GM12878 (cell line): Measurements from ENCODE around the gene RBX1. TPM values are rescaled to one million over a fixed set of nuclear protein-coding genes. Genes with fewer than 3 reads are reported as not detected.

Experiments used
- FOXM1 ChIP-seq: IDR thresholded peaks from 2 replicates; pipeline ENCODE4 v1.6.1; 2012; ENCODE audit warnings: low read depth, mild to moderate bottlenecking, inconsistent platforms, low read length, moderate library complexity
- HDAC6 ChIP-seq: fragments of 200-600 bp; sonication (generic); IDR thresholded peaks from one replicate; pipeline ENCODE4 v1.8.0; 2017; ENCODE audit warnings: antibody characterized with exemption; ENCODE audit not compliant: unreplicated experiment
- MTA2 ChIP-seq: fragments of 450-650 bp; IDR thresholded peaks from 2 replicates; pipeline ENCODE4 v1.6.1; 2016; ENCODE audit warnings: low read depth, mild to moderate bottlenecking, moderate library complexity
- MXI1 ChIP-seq: fragments of 150-350 bp; IDR thresholded peaks from 2 replicates; pipeline ENCODE4 v1.6.1; 2011; ENCODE audit warnings: low read depth, mild to moderate bottlenecking, inconsistent platforms, low read length, improper control_type of control experiment
- NFYB ChIP-seq: IDR thresholded peaks from 2 replicates; pipeline ENCODE4 v1.6.1; 2011; ENCODE audit warnings: low read depth, mild to moderate bottlenecking, low read length, improper control_type of control experiment, moderate library complexity; ENCODE audit not compliant: insufficient read depth
- NRF1 ChIP-seq: conservative IDR thresholded peaks from 2 replicates; pipeline ENCODE4 v1.6.1; 2011; ENCODE audit warnings: mild to moderate bottlenecking, low read depth, low read length, improper control_type of control experiment
- STAT1 ChIP-seq: fragments of 450-650 bp; conservative IDR thresholded peaks from 2 replicates; pipeline ENCODE4 v1.6.1; 2014; ENCODE audit warnings: antibody characterized with exemption, mild to moderate bottlenecking
- STAT3 ChIP-seq: IDR thresholded peaks from 2 replicates; pipeline ENCODE4 v1.6.1; 2011; ENCODE audit warnings: low read depth, low read length, improper control_type of control experiment
- ZNF217 ChIP-seq: fragments of 450-650 bp; IDR thresholded peaks from 2 replicates; pipeline ENCODE4 v1.6.1; 2017; ENCODE audit warnings: antibody characterized with exemption, mild to moderate bottlenecking
- ZNF622 ChIP-seq: fragments of 450-650 bp; IDR thresholded peaks from 2 replicates; pipeline ENCODE4 v1.6.1; 2017; ENCODE audit warnings: mild to moderate bottlenecking, inconsistent platforms
- ZZZ3 ChIP-seq: IDR thresholded peaks from 2 replicates; pipeline ENCODE4 v1.6.1; 2011; ENCODE audit warnings: low read depth; ENCODE audit not compliant: control insufficient read depth, insufficient read length
- polyA plus RNA-seq, 11 experiments: library from polyadenylated mRNA; depleted of rRNA in 4 of 11; unstranded in 6 of 11; stranded (reverse) in 5 of 11; fragments of >200 nt; fragmentation: Nextera tagmentation in 4 of 11; fragmentation: Illumina TruSeq in 1 of 11; extraction: Ambion mirVana in 4 of 11; extraction: Trizol in 1 of 11; gene quantifications; 1 replicate in 1 of 11; 2 replicates in 10 of 11; pipeline versions ENCODE4 v1.2.1 to v1.2.3, GENCODE V29; 2011 to 2016; ENCODE audit warnings: inconsistent platforms in 2 of 11, missing spikeins in 2 of 11, low read depth in 1 of 11
- total RNA-seq, 4 experiments: library from RNA; depleted of rRNA in 3 of 4; stranded (reverse); fragments of >200 nt in 3 of 4; fragmentation: Illumina TruSeq in 1 of 4; extraction: Trizol in 1 of 4; gene quantifications; 2 replicates each; pipeline versions ENCODE4 v1.2.1 to v1.2.3, GENCODE V29; 2013 to 2021
- TF ChIP-seq, protein P1 (sequence below): fragments of 450-650 bp; IDR thresholded peaks from 2 replicates; pipeline ENCODE4 v1.6.1; 2017; ENCODE audit warnings: antibody characterized with exemption, mild to moderate bottlenecking, moderate library complexity
- TF ChIP-seq, protein P2 (sequence below): IDR thresholded peaks from 2 replicates; pipeline ENCODE4 v1.6.1; 2011; ENCODE audit warnings: mild to moderate bottlenecking, low read depth, low read length, moderate library complexity; ENCODE audit not compliant: insufficient replicate concordance
- TF ChIP-seq, protein P3 (sequence below): fragments of 450-650 bp; formaldehyde crosslinking; IDR thresholded peaks from 2 replicates; pipeline ENCODE4 v1.4.0; 2022; ENCODE audit warnings: mild to moderate bottlenecking, moderate library complexity
- TF ChIP-seq, protein P4 (sequence below): fragments of 450-650 bp; IDR thresholded peaks from 2 replicates; pipeline ENCODE4 v1.6.1; 2017; ENCODE audit warnings: mild to moderate bottlenecking, moderate library complexity

The RBX1 gene
- total and polyA plus RNA-seq, 10 of the 15 experiments (the other 5 are each of a cell fraction or from before 2014, with no cell fraction given) = 71.2 to 468 (median 184) TPM

DNA sequence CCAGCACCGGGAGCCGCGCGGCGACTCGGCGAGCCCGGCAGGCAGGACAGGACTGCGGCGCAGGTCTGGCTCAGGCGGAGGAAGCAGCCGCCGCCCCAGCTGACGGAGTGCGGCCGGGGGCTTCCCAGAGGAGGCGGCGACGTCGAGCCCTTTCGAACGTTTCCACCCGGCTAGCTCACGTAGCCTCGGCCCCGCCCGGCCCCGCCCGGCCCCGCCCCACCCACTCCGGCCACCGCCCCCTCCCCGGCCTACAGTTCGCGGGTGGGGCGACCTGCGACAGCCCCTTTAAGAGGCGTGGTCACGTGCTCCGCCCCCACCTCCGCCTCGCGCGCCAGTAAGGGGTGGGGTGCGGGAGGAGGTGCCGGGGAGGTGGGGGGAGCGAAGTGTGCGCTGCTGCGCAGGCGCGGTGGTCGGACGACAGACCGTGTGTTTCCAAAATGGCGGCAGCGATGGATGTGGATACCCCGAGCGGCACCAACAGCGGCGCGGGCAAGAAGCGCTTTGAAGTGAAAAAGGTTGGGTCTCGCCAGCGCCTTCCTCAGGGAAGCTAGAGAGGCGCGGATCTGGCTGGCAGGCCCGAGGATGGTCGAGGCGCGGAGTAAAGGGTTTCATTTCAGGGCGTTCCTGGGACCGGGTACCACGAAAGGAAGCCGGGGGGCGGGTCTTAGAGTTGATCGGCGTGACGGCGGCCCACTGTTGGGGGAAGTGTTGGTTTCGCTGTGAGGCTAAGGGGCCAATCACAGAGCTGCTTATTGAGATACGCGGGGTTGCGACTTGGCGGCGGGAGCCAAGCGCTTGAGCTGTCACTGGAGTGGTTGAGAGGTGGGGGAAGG lies at the start of gene RBX1 (continued):
- TF ChIP-seq, protein P1, sequence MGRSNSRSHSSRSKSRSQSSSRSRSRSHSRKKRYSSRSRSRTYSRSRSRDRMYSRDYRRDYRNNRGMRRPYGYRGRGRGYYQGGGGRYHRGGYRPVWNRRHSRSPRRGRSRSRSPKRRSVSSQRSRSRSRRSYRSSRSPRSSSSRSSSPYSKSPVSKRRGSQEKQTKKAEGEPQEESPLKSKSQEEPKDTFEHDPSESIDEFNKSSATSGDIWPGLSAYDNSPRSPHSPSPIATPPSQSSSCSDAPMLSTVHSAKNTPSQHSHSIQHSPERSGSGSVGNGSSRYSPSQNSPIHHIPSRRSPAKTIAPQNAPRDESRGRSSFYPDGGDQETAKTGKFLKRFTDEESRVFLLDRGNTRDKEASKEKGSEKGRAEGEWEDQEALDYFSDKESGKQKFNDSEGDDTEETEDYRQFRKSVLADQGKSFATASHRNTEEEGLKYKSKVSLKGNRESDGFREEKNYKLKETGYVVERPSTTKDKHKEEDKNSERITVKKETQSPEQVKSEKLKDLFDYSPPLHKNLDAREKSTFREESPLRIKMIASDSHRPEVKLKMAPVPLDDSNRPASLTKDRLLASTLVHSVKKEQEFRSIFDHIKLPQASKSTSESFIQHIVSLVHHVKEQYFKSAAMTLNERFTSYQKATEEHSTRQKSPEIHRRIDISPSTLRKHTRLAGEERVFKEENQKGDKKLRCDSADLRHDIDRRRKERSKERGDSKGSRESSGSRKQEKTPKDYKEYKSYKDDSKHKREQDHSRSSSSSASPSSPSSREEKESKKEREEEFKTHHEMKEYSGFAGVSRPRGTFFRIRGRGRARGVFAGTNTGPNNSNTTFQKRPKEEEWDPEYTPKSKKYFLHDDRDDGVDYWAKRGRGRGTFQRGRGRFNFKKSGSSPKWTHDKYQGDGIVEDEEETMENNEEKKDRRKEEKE = no peak
- TF ChIP-seq ZNF217 = no peak
- peak; percentile 91 for TF ChIP-seq STAT1
- no peak for TF ChIP-seq ZZZ3
- TF ChIP-seq MTA2 = no peak
- peak; percentile 18; the same call in 1 of the 2 replicates for TF ChIP-seq MXI1
- TF ChIP-seq, protein P2, sequence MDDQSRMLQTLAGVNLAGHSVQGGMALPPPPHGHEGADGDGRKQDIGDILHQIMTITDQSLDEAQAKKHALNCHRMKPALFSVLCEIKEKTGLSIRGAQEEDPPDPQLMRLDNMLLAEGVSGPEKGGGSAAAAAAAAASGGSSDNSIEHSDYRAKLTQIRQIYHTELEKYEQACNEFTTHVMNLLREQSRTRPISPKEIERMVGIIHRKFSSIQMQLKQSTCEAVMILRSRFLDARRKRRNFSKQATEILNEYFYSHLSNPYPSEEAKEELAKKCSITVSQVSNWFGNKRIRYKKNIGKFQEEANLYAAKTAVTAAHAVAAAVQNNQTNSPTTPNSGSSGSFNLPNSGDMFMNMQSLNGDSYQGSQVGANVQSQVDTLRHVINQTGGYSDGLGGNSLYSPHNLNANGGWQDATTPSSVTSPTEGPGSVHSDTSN = peak; percentile 96
- TF ChIP-seq STAT3 = no peak
- TF ChIP-seq, protein P3, sequence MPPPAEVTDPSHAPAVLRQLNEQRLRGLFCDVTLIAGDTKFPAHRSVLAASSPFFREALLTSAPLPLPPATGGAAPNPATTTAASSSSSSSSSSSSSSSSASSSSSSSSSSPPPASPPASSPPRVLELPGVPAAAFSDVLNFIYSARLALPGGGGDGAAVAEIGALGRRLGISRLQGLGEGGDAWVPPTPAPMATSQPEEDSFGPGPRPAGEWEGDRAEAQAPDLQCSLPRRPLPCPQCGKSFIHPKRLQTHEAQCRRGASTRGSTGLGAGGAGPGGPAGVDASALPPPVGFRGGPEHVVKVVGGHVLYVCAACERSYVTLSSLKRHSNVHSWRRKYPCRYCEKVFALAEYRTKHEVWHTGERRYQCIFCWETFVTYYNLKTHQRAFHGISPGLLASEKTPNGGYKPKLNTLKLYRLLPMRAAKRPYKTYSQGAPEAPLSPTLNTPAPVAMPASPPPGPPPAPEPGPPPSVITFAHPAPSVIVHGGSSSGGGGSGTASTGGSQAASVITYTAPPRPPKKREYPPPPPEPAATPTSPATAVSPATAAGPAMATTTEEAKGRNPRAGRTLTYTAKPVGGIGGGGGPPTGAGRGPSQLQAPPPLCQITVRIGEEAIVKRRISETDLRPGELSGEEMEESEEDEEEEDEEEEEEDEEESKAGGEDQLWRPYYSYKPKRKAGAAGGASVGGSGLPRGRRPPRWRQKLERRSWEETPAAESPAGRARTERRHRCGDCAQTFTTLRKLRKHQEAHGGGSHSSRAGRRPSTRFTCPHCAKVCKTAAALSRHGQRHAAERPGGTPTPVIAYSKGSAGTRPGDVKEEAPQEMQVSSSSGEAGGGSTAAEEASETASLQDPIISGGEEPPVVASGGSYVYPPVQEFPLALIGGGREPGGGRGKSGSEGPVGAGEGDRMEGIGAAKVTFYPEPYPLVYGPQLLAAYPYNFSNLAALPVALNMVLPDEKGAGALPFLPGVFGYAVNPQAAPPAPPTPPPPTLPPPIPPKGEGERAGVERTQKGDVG (CRISPR knock-in tag) = 0 out of 2 replicates have a peak, but pooled peaks have one; percentile 51
- TF ChIP-seq, protein P4, sequence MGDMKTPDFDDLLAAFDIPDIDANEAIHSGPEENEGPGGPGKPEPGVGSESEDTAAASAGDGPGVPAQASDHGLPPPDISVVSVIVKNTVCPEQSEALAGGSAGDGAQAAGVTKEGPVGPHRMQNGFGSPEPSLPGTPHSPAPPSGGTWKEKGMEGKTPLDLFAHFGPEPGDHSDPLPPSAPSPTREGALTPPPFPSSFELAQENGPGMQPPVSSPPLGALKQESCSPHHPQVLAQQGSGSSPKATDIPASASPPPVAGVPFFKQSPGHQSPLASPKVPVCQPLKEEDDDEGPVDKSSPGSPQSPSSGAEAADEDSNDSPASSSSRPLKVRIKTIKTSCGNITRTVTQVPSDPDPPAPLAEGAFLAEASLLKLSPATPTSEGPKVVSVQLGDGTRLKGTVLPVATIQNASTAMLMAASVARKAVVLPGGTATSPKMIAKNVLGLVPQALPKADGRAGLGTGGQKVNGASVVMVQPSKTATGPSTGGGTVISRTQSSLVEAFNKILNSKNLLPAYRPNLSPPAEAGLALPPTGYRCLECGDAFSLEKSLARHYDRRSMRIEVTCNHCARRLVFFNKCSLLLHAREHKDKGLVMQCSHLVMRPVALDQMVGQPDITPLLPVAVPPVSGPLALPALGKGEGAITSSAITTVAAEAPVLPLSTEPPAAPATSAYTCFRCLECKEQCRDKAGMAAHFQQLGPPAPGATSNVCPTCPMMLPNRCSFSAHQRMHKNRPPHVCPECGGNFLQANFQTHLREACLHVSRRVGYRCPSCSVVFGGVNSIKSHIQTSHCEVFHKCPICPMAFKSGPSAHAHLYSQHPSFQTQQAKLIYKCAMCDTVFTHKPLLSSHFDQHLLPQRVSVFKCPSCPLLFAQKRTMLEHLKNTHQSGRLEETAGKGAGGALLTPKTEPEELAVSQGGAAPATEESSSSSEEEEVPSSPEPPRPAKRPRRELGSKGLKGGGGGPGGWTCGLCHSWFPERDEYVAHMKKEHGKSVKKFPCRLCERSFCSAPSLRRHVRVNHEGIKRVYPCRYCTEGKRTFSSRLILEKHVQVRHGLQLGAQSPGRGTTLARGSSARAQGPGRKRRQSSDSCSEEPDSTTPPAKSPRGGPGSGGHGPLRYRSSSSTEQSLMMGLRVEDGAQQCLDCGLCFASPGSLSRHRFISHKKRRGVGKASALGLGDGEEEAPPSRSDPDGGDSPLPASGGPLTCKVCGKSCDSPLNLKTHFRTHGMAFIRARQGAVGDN = no peak; the same call in 1 of the 2 replicates
- no peak for TF ChIP-seq ZNF622
- peak; percentile 74 for TF ChIP-seq NRF1
- peak; percentile 68 for TF ChIP-seq HDAC6
- peak; percentile 91 for TF ChIP-seq NFYB
- no peak for TF ChIP-seq FOXM1
